IMR-90 (cell line): Measurements from ENCODE around the gene RBMS3.

Experiments used
- CEBPB ChIP-seq: IDR thresholded peaks from 2 replicates; pipeline ENCODE4 v1.6.1; 2012; ENCODE audit warnings: low read depth, low read length, improper control_type of control experiment
- CTCF ChIP-seq: conservative IDR thresholded peaks from 2 replicates; pipeline ENCODE4 v1.5.1; 2012; ENCODE audit warnings: mild to moderate bottlenecking, low read depth, low read length, improper control_type of control experiment
- FOS ChIP-seq: fragments of 150-350 bp; IDR thresholded peaks from 2 replicates; pipeline ENCODE4 v1.6.1; 2016; ENCODE audit warnings: low read depth, low read length
- MAZ ChIP-seq: IDR thresholded peaks from 2 replicates; pipeline ENCODE4 v1.6.1; 2012; ENCODE audit warnings: low read depth, mild to moderate bottlenecking, low read length, improper control_type of control experiment, moderate library complexity, borderline replicate concordance
- MXI1 ChIP-seq: IDR thresholded peaks from 2 replicates; pipeline ENCODE4 v1.6.1; 2012; ENCODE audit warnings: low read depth, mild to moderate bottlenecking, low read length, moderate library complexity, borderline replicate concordance
- POLR2A ChIP-seq: IDR thresholded peaks from 2 replicates; pipeline ENCODE4 v1.6.1; 2012; ENCODE audit warnings: mild to moderate bottlenecking, low read depth, low read length
- RCOR1 ChIP-seq: IDR thresholded peaks from 2 replicates; pipeline ENCODE4 v1.6.1; 2012; ENCODE audit warnings: mild to moderate bottlenecking, low read length, improper control_type of control experiment; ENCODE audit not compliant: insufficient replicate concordance
- RFX5 ChIP-seq: IDR thresholded peaks from 2 replicates; pipeline ENCODE4 v1.8.0; 2012; ENCODE audit warnings: low read depth, mild to moderate bottlenecking, low read length, moderate library complexity
- SMC3 ChIP-seq: fragments of 150-350 bp; IDR thresholded peaks from 2 replicates; pipeline ENCODE4 v1.6.1; 2016; ENCODE audit warnings: low read depth, mild to moderate bottlenecking, antibody characterized with exemption, low read length, moderate library complexity
- TF ChIP-seq, protein P1 (sequence below): fragments of 150-350 bp; IDR thresholded peaks from 2 replicates; pipeline ENCODE4 v1.6.1; 2017; ENCODE audit warnings: mild to moderate bottlenecking, antibody characterized with exemption, low read length, low read depth
- TF ChIP-seq, protein P2 (sequence below): fragments of 150-350 bp; IDR thresholded peaks from 2 replicates; pipeline ENCODE4 v1.6.1; 2016; ENCODE audit warnings: low read depth, mild to moderate bottlenecking, low read length, moderate library complexity, borderline replicate concordance

DNA sequence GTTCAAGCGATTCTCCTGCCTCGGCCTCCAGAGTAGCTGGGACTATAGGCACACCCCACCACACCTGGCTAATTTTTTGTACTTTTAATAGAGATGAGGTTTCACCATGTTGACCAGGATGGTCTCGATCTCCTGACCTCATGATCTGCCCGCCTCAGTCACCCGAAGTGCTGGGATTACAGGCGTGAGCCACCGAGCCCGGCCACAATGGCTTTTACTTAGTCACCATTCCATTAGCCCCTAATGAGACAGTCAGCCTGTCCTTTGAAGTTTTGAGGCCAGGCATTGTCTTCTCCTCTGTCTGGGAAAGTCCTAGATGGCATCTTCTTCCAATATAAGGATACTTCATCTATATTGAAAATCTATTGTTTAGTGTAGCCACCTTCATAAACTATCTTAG is 515.9 kb downstream of the RBMS3 start:
- no peak for TF ChIP-seq CTCF
- no peak for TF ChIP-seq SMC3
- TF ChIP-seq CEBPB = no peak
- no peak for TF ChIP-seq POLR2A
- TF ChIP-seq, protein P1, sequence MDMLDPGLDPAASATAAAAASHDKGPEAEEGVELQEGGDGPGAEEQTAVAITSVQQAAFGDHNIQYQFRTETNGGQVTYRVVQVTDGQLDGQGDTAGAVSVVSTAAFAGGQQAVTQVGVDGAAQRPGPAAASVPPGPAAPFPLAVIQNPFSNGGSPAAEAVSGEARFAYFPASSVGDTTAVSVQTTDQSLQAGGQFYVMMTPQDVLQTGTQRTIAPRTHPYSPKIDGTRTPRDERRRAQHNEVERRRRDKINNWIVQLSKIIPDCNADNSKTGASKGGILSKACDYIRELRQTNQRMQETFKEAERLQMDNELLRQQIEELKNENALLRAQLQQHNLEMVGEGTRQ = no peak
- TF ChIP-seq RFX5 = no peak
- TF ChIP-seq, protein P2, sequence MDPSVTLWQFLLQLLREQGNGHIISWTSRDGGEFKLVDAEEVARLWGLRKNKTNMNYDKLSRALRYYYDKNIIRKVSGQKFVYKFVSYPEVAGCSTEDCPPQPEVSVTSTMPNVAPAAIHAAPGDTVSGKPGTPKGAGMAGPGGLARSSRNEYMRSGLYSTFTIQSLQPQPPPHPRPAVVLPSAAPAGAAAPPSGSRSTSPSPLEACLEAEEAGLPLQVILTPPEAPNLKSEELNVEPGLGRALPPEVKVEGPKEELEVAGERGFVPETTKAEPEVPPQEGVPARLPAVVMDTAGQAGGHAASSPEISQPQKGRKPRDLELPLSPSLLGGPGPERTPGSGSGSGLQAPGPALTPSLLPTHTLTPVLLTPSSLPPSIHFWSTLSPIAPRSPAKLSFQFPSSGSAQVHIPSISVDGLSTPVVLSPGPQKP = no peak
- TF ChIP-seq RCOR1 = no peak
- no peak for TF ChIP-seq MXI1
- no peak for TF ChIP-seq FOS
- TF ChIP-seq MAZ = no peak
